ENCODE results near the gene RAPGEF3. TPM values are rescaled to one million over a fixed set of nuclear protein-coding genes. Genes with fewer than 3 reads are reported as not detected.

RAPGEF3 gene
- total and polyA plus RNA-seq, 9 of the 15 experiments (the other 6 are each of a cell fraction or from before 2014, with no cell fraction given) = 0.03 to 0.78 (median 0.37) TPM; not detected in 1

GRCh38 chr12:47742253-47742825, 16.3 kb downstream of the RAPGEF3 start (continued):
- TF ChIP-seq, protein P1, sequence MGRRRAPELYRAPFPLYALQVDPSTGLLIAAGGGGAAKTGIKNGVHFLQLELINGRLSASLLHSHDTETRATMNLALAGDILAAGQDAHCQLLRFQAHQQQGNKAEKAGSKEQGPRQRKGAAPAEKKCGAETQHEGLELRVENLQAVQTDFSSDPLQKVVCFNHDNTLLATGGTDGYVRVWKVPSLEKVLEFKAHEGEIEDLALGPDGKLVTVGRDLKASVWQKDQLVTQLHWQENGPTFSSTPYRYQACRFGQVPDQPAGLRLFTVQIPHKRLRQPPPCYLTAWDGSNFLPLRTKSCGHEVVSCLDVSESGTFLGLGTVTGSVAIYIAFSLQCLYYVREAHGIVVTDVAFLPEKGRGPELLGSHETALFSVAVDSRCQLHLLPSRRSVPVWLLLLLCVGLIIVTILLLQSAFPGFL (CRISPR knock-in tag; IDR thresholded peaks at IDR 0.05) = no peak
- TF ChIP-seq GATA2 (CRISPR knock-in tag; IDR thresholded peaks at IDR 0.05) (no peak), NELFE (IDR thresholded peaks at IDR 0.05; ENCODE audit: insufficient read depth, insufficient read length) (no peak), ZNF699 (CRISPR knock-in tag; IDR thresholded peaks at IDR 0.05; ENCODE audit: insufficient replicate concordance) (no peak), ZBED1 (IDR thresholded peaks at IDR 0.05) (no peak), SETDB1 (IDR thresholded peaks at IDR 0.05; ENCODE audit: low read length) (no peak), HNRNPUL1 (IDR thresholded peaks at IDR 0.05; ENCODE audit: low read length) (no peak), ETV1 (tag; conservative IDR thresholded peaks at IDR 0.05; ENCODE audit: low read depth) (peak; percentile 37; the same call in 1 of the 2 replicates), MCM2 (IDR thresholded peaks at IDR 0.05; ENCODE audit: low read depth) (no peak), NFIX (CRISPR knock-in tag; IDR thresholded peaks at IDR 0.05; ENCODE audit: low read depth) (no peak), ZBTB7A (IDR thresholded peaks at IDR 0.05; ENCODE audit: borderline replicate concordance, control insufficient read depth, low read depth, low read length) (no peak), CBX3 (IDR thresholded peaks at IDR 0.05; ENCODE audit: borderline replicate concordance in 1 of 2, low read length in 2 of 2) (peak in 1 of 2 experiments; percentile 18; a peak in 1 of 3 replicates), ZBTB9 (CRISPR knock-in tag; IDR thresholded peaks at IDR 0.05) (no peak), GTF2A2 (tag; IDR thresholded peaks at IDR 0.05) (no peak), ZNF354B (CRISPR knock-in tag; IDR thresholded peaks at IDR 0.05) (no peak), TAL1 (IDR thresholded peaks at IDR 0.05) (no peak), IFI16 (CRISPR knock-in tag; IDR thresholded peaks at IDR 0.05) (no peak), ZKSCAN1 (IDR thresholded peaks at IDR 0.05; ENCODE audit: low read depth, low read length) (peak; percentile 100), NONO (IDR thresholded peaks at IDR 0.05; ENCODE audit: low read depth in 2 of 2, low read length in 1 of 2) (no peak), IRF1 (CRISPR knock-in tag; IDR thresholded peaks at IDR 0.05; ENCODE audit: borderline replicate concordance) (no peak)
- TF ChIP-seq, protein P2, sequence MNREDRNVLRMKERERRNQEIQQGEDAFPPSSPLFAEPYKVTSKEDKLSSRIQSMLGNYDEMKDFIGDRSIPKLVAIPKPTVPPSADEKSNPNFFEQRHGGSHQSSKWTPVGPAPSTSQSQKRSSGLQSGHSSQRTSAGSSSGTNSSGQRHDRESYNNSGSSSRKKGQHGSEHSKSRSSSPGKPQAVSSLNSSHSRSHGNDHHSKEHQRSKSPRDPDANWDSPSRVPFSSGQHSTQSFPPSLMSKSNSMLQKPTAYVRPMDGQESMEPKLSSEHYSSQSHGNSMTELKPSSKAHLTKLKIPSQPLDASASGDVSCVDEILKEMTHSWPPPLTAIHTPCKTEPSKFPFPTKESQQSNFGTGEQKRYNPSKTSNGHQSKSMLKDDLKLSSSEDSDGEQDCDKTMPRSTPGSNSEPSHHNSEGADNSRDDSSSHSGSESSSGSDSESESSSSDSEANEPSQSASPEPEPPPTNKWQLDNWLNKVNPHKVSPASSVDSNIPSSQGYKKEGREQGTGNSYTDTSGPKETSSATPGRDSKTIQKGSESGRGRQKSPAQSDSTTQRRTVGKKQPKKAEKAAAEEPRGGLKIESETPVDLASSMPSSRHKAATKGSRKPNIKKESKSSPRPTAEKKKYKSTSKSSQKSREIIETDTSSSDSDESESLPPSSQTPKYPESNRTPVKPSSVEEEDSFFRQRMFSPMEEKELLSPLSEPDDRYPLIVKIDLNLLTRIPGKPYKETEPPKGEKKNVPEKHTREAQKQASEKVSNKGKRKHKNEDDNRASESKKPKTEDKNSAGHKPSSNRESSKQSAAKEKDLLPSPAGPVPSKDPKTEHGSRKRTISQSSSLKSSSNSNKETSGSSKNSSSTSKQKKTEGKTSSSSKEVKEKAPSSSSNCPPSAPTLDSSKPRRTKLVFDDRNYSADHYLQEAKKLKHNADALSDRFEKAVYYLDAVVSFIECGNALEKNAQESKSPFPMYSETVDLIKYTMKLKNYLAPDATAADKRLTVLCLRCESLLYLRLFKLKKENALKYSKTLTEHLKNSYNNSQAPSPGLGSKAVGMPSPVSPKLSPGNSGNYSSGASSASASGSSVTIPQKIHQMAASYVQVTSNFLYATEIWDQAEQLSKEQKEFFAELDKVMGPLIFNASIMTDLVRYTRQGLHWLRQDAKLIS (CRISPR knock-in tag; IDR thresholded peaks at IDR 0.05) = no peak
- TF ChIP-seq, protein P3, sequence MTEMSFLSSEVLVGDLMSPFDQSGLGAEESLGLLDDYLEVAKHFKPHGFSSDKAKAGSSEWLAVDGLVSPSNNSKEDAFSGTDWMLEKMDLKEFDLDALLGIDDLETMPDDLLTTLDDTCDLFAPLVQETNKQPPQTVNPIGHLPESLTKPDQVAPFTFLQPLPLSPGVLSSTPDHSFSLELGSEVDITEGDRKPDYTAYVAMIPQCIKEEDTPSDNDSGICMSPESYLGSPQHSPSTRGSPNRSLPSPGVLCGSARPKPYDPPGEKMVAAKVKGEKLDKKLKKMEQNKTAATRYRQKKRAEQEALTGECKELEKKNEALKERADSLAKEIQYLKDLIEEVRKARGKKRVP (CRISPR knock-in tag; IDR thresholded peaks at IDR 0.05) = no peak
